Measurements from ENCODE around the gene NME3. TPM values are rescaled to one million over a fixed set of nuclear protein-coding genes. Genes with fewer than 3 reads are reported as not detected.

Gene NME3
- polyA plus RNA-seq, 3 donors = 57.7 to 80.2 (median 74.7) TPM

DNA sequence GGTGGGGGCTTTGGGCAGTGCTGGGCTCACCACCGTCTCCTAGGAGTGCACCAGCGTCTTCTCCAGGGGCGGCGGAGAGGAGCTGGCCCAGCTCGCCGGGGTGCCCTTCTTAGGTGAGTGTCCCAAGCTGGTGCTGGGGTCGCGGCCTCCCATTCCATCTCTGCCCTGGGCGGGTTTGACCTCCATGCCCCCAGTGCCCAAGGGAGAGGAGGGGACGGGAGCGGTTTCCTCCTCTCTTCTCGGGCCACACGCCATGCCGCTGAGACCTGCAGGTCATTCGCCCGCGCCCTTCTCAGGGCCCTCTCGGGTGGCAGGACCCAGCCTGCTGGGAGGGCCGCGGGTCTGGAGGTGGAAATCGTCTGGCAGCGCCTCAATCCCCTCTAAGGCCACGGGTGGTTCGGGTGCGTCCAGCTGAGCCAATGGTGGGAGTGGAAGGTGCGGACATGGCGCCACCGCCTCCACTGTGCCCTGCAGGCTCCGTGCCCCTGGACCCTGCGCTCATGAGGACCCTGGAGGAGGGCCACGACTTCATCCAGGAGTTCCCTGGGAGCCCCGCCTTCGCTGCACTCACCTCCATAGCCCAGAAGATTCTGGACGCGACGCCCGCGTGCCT lies 16.9 kb upstream of the NME3 start:
- peaks cover 33% of the 10 kb centered on the region for H4K20me1 ChIP-seq (ENCODE audit: insufficient read depth, low read length)
- WGBS (ENCODE audit: insufficient coverage) = 99% methylated on average over 33 of the region's 38 CpGs
- no peak overlapping the region for H3K27ac Mint-ChIP-seq
- H3K4me1 ChIP-seq (ENCODE audit: control insufficient read depth in 1 of 2, insufficient read depth in 2 of 2, low read length in 2 of 2) = peaks cover 11 to 12% of the 10 kb centered on the region in 2 donors
- H3K9me3 ChIP-seq (replicated peaks in 1 of 2; ENCODE audit: control insufficient read depth in 1 of 2, insufficient read depth in 1 of 2, low read length in 2 of 2) = no peaks in the 10 kb centered on the region
- H3K9me3 Mint-ChIP-seq = no peaks in the 10 kb centered on the region
- peaks cover 36% of the 10 kb centered on the region for H3K79me2 ChIP-seq (ENCODE audit: insufficient read depth, low read length)
- TF ChIP-seq, protein P1, sequence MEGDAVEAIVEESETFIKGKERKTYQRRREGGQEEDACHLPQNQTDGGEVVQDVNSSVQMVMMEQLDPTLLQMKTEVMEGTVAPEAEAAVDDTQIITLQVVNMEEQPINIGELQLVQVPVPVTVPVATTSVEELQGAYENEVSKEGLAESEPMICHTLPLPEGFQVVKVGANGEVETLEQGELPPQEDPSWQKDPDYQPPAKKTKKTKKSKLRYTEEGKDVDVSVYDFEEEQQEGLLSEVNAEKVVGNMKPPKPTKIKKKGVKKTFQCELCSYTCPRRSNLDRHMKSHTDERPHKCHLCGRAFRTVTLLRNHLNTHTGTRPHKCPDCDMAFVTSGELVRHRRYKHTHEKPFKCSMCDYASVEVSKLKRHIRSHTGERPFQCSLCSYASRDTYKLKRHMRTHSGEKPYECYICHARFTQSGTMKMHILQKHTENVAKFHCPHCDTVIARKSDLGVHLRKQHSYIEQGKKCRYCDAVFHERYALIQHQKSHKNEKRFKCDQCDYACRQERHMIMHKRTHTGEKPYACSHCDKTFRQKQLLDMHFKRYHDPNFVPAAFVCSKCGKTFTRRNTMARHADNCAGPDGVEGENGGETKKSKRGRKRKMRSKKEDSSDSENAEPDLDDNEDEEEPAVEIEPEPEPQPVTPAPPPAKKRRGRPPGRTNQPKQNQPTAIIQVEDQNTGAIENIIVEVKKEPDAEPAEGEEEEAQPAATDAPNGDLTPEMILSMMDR (IDR thresholded peaks at IDR 0.05) = no peak
- peaks cover 18 to 55% of the 10 kb centered on the region in 2 donors for H3K36me3 Mint-ChIP-seq
- peaks cover 12% of the 10 kb centered on the region for H3K4me1 Mint-ChIP-seq
- no peaks in the 10 kb centered on the region for H3K27me3 Mint-ChIP-seq (ENCODE audit: low read depth in 3 of 3)
- DNase-seq = no peak
- H3K4me3 ChIP-seq (replicated peaks in 1 of 3; ENCODE audit: low read depth in 2 of 3, low read length in 3 of 3) = no peak overlapping the region
- H3K27ac ChIP-seq (ENCODE audit: low read depth in 1 of 2, low read length in 2 of 2) = no peak overlapping the region
- H2AFZ ChIP-seq (ENCODE audit: insufficient read depth, low read depth, low read length, poor library complexity, severe bottlenecking) = no peak overlapping the region
- H3K27me3 ChIP-seq (ENCODE audit: control insufficient read depth in 2 of 2, insufficient read depth in 2 of 2, low read length in 2 of 2) = no peaks in the 10 kb centered on the region
- no peak overlapping the region for H3K9ac ChIP-seq (ENCODE audit: insufficient read depth, low read length, poor library complexity, severe bottlenecking)
- H3K4me3 Mint-ChIP-seq = no peak overlapping the region
- no peak overlapping the region for H3K4me2 ChIP-seq (replicated peaks; ENCODE audit: extremely low read depth, low read length, poor library complexity, severe bottlenecking)
- intact Hi-C loops (cut with micrococcal nuclease) = loop anchor here in 1 of 2 donors (10.0 kb wide), 2 partner anchors 83 to 363 kb away; partner anchors contain the start of genes MAPK8IP3 and UQCC4
- peaks cover 42 to 44% of the 10 kb centered on the region in 2 donors for H3K36me3 ChIP-seq (replicated peaks in 1 of 2; ENCODE audit: control insufficient read depth in 1 of 2, insufficient read depth in 2 of 2, low read length in 2 of 2)

DNA sequence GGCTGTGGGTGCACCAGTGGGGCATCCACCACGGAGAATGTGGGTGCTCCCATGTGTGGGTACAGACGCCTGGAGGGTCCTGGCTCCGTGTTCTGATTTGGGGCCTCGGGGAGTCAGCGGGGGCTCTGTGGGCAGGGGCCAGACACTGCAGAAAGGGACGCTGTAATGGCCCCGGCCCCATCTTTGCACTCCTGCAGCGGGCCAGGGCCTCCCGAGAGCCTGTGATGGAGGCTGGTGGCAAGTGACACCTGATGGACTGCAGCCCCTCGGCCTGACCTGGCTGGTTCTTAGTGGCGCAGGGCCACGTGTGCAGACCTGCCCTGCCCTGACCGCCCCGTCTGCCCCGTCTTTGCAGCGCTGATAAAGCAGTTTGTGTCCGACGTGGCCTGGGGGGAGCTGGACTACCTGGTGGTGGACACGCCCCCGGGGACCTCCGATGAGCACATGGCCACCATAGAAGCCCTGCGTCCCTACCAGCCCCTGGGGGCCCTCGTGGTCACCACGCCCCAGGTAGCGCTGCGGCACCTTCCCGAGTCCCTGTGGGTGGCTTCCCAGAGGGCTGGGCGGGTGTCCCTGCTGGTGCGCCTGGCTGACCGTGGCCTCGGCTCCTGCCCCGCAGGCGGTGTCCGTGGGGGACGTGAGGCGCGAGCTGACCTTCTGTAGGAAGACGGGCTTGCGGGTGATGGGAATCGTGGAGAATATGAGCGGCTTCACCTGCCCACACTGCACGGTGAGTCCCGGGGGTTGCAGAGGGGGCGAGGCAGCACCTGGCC lies 16.2 kb upstream of the NME3 start:
- Histone ChIP-seq H3K27me3 (ENCODE audit: control insufficient read depth in 2 of 2, insufficient read depth in 2 of 2, low read length in 2 of 2) (no peaks in the 10 kb centered on the region), H4K20me1 (ENCODE audit: insufficient read depth, low read length) (peaks cover 33% of the 10 kb centered on the region), H2AFZ (ENCODE audit: insufficient read depth, low read depth, low read length, poor library complexity, severe bottlenecking) (no peak overlapping the region), H3K9me3 (replicated peaks in 1 of 2; ENCODE audit: control insufficient read depth in 1 of 2, insufficient read depth in 1 of 2, low read length in 2 of 2) (no peaks in the 10 kb centered on the region), H3K27ac (ENCODE audit: low read depth in 1 of 2, low read length in 2 of 2) (no peak overlapping the region), H3K9ac (ENCODE audit: insufficient read depth, low read length, poor library complexity, severe bottlenecking) (no peak overlapping the region), H3K79me2 (ENCODE audit: insufficient read depth, low read length) (peaks cover 39% of the 10 kb centered on the region), H3K4me3 (replicated peaks in 1 of 3; ENCODE audit: low read depth in 2 of 3, low read length in 3 of 3) (no peak overlapping the region), H3K36me3 (replicated peaks in 1 of 2; ENCODE audit: control insufficient read depth in 1 of 2, insufficient read depth in 2 of 2, low read length in 2 of 2) (peaks cover 42 to 44% of the 10 kb centered on the region in 2 donors), H3K4me2 (replicated peaks; ENCODE audit: extremely low read depth, low read length, poor library complexity, severe bottlenecking) (no peak overlapping the region), H3K4me1 (ENCODE audit: control insufficient read depth in 1 of 2, insufficient read depth in 2 of 2, low read length in 2 of 2) (peaks cover 12 to 14% of the 10 kb centered on the region in 2 donors)
- Mint-ChIP-seq H3K4me1 (peaks cover 12% of the 10 kb centered on the region), H3K27ac (peak overlapping the region in 1 of 7 donors; percentile 41), H3K36me3 (peaks cover 18 to 55% of the 10 kb centered on the region in 2 donors), H3K27me3 (ENCODE audit: low read depth in 3 of 3) (no peaks in the 10 kb centered on the region), H3K9me3 (no peaks in the 10 kb centered on the region), H3K4me3 (no peak overlapping the region)
- TF ChIP-seq, protein P1 (IDR thresholded peaks at IDR 0.05) = no peak
- intact Hi-C loops (cut with micrococcal nuclease) = loop anchor here in 1 of 2 donors (10.0 kb wide), 2 partner anchors 83 to 363 kb away; partner anchors contain the start of genes MAPK8IP3 and UQCC4
- DNase-seq = no peak
- WGBS (ENCODE audit: insufficient coverage) = 96% methylated on average over 44 of the region's 44 CpGs

Data from CD14-positive monocyte (primary cell).